ENCODE data around the gene HPS5.

GRCh38 chr11:18280438-18281045, 41.4 kb downstream of the HPS5 start:
- no peak for TF ChIP-seq CTCF (conservative IDR thresholded peaks at IDR 0.05 in 1 of 2, IDR thresholded peaks at IDR 0.05 in 1 of 2; ENCODE audit: extremely low read depth in 1 of 2, insufficient read depth in 1 of 2, low read depth in 1 of 2, low read length in 2 of 2)
- no peak for TF ChIP-seq EZH2 (IDR thresholded peaks at IDR 0.05; ENCODE audit: borderline replicate concordance, low read length)
